Measurements from ENCODE around the gene LAMA2.

GRCh38 chr6:129209355-129209754 is 326.4 kb downstream of the LAMA2 start:
- TF ChIP-seq CTCF (IDR thresholded peaks at IDR 0.05) = no peak
- TF ChIP-seq REST (IDR thresholded peaks at IDR 0.05; ENCODE audit: insufficient read depth in 1 of 2, low read depth in 2 of 2, low read length in 1 of 2) = no peak
- TF ChIP-seq POLR2AphosphoS5 (IDR thresholded peaks at IDR 0.05; ENCODE audit: low read depth, low read length) = no peak
- TF ChIP-seq SIN3A (IDR thresholded peaks at IDR 0.05; ENCODE audit: borderline replicate concordance, insufficient read depth, low read depth, low read length) = no peak
